Osteocyte (in vitro differentiated cells): Measurements from ENCODE around the gene TCF7L1. TPM values are rescaled to one million over a fixed set of nuclear protein-coding genes. Genes with fewer than 3 reads are reported as not detected.

ENCODE experiments used
- DNase-seq: peaks from one replicate; pipeline ENCODE4 v3.0.0; 2021; ENCODE audit warnings: mixed read lengths; ENCODE audit not compliant: unreplicated experiment; ENCODE audit errors: extremely low spot score
- H3K27ac Mint-ChIP-seq: one replicate; pipeline ENCODE4 v1.8.0; 2021; ENCODE audit warnings: mild to moderate bottlenecking, mixed read lengths; ENCODE audit not compliant: unreplicated experiment
- H3K27me3 Mint-ChIP-seq: one replicate; pipeline ENCODE4 v1.8.0; 2021; ENCODE audit warnings: mixed read lengths; ENCODE audit not compliant: unreplicated experiment
- H3K36me3 Mint-ChIP-seq: one replicate; pipeline ENCODE4 v1.8.0; 2021; ENCODE audit warnings: mixed read lengths; ENCODE audit not compliant: unreplicated experiment
- H3K4me1 Mint-ChIP-seq: one replicate; pipeline ENCODE4 v1.8.0; 2021; ENCODE audit warnings: mixed read lengths; ENCODE audit not compliant: unreplicated experiment
- H3K4me3 Mint-ChIP-seq: one replicate; pipeline ENCODE4 v1.8.0; 2021; ENCODE audit warnings: mild to moderate bottlenecking, moderate library complexity, mixed read lengths; ENCODE audit not compliant: unreplicated experiment
- H3K9me3 Mint-ChIP-seq: one replicate; pipeline ENCODE4 v1.8.0; 2021; ENCODE audit warnings: mixed read lengths; ENCODE audit not compliant: unreplicated experiment
- CTCF ChIP-seq: fragments of 200-600 bp; sonication (generic); IDR thresholded peaks from 2 replicates; pipeline ENCODE4 v1.5.0; 2021; ENCODE audit warnings: antibody characterized with exemption, mild to moderate bottlenecking, moderate library complexity
- long read RNA-seq: library from polyadenylated mRNA; unstranded; transcript quantifications from one replicate; pipeline ENCODE4 v2.0.0, GENCODE V29; 2021
- total RNA-seq: library from RNA; stranded (reverse); gene quantifications from 2 replicates; pipeline ENCODE4 v1.2.1, GENCODE V29; 2021

Gene TCF7L1
- 31.8 and 32.4 TPM in 2 replicates for total RNA-seq
- long read RNA-seq, partial matches to known transcripts = 0 of 4 reads
- long read RNA-seq, other reads (novel, unspliced or antisense) = 4 of 4 reads

GRCh38 chr2:85132834-85133637 is at the start of gene TCF7L1:
TCF7L1 (plus strand) TSS chr2:85133392; CDS start chr2:85133685, 293 bp downstream.
- Mint-ChIP-seq H3K27ac (peak within 1 kb of the TSS; percentile 70), H3K27me3 (no peaks in the 10 kb centered on the region), H3K4me1 (peaks cover 42% of the 10 kb centered on the region), H3K9me3 (no peaks in the 10 kb centered on the region), H3K36me3 (no peaks in the 10 kb centered on the region), H3K4me3 (peak within 1 kb of the TSS; percentile 89)
- peak; percentile 98 for TF ChIP-seq CTCF
- peak; percentile 96 for DNase-seq

- Mint-ChIP-seq H3K27ac (no peak overlapping the region), H3K36me3 (no peaks in the 10 kb centered on the region), H3K27me3 (peaks cover 29% of the 10 kb centered on the region), H3K9me3 (peaks cover 14% of the 10 kb centered on the region), H3K4me1 (no peaks in the 10 kb centered on the region), H3K4me3 (no peak overlapping the region)
- TF ChIP-seq CTCF = no peak
- DNase-seq = no peak
Measured at GRCh38 chr2:85085563-85085962, 47.6 kb upstream of the TCF7L1 start.

GRCh38 chr2:85087541-85087940 is 45.7 kb upstream of the TCF7L1 start:
- Mint-ChIP-seq H3K9me3 (peaks cover 5% of the 10 kb centered on the region), H3K27ac (no peak overlapping the region), H3K27me3 (peaks cover 21% of the 10 kb centered on the region), H3K4me1 (no peaks in the 10 kb centered on the region), H3K36me3 (no peaks in the 10 kb centered on the region), H3K4me3 (no peak overlapping the region)
- TF ChIP-seq CTCF = no peak
- DNase-seq = no peak

- H3K36me3 Mint-ChIP-seq = no peaks in the 10 kb centered on the region
- H3K9me3 Mint-ChIP-seq = no peaks in the 10 kb centered on the region
- H3K4me1 Mint-ChIP-seq = no peaks in the 10 kb centered on the region
- no peak for DNase-seq
- peaks cover 8% of the 10 kb centered on the region for H3K27me3 Mint-ChIP-seq
- H3K27ac Mint-ChIP-seq = no peak overlapping the region
- no peak for TF ChIP-seq CTCF
- H3K4me3 Mint-ChIP-seq = no peak overlapping the region
Measured at GRCh38 chr2:85088921-85089320, 44.3 kb upstream of the TCF7L1 start.

- Mint-ChIP-seq H3K4me3 (no peak overlapping the region), H3K4me1 (no peaks in the 10 kb centered on the region), H3K27me3 (peaks cover 7% of the 10 kb centered on the region), H3K27ac (no peak overlapping the region), H3K36me3 (no peaks in the 10 kb centered on the region), H3K9me3 (no peaks in the 10 kb centered on the region)
- no peak for TF ChIP-seq CTCF
- DNase-seq = no peak
Measured at GRCh38 chr2:85089585-85089984, 43.6 kb upstream of the TCF7L1 start.
